Kidney glomerular epithelial cell (primary cell): ENCODE data around the gene B3GNT4.
A peak's percentile ranks its signal among the peaks of the same experiment; 100 is the strongest.
"Not testable (repeated sequence)": the region's sequence is repeated elsewhere in the genome, so short reads cannot be mapped to it uniquely, and the experiment has no call there.

Experiments used
- DNase-seq: peaks from one replicate; lab custom pipeline; 2025; lab: John Stamatoyannopoulos, UW

B3GNT4 gene

DNA sequence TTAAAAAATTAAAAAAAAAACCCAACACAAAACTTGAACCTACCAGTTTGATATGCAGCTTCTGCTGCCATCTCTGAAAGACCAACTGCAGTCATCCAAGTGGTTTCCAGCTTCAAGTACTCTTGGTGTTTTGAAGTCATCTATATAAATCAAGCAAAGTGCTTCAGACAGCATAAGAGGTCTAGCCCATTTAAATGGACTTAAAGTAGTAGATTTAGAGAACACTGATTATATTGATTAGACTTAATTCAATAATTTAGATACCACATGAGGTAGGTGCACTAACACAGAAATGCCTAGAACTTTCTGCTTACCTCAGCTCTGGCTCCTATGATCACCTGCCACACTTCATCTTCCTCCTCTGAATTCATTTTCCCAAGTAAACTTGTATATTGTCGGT is 12.9 kb downstream of the B3GNT4 start:
- DNase-seq, result no peak

DNA sequence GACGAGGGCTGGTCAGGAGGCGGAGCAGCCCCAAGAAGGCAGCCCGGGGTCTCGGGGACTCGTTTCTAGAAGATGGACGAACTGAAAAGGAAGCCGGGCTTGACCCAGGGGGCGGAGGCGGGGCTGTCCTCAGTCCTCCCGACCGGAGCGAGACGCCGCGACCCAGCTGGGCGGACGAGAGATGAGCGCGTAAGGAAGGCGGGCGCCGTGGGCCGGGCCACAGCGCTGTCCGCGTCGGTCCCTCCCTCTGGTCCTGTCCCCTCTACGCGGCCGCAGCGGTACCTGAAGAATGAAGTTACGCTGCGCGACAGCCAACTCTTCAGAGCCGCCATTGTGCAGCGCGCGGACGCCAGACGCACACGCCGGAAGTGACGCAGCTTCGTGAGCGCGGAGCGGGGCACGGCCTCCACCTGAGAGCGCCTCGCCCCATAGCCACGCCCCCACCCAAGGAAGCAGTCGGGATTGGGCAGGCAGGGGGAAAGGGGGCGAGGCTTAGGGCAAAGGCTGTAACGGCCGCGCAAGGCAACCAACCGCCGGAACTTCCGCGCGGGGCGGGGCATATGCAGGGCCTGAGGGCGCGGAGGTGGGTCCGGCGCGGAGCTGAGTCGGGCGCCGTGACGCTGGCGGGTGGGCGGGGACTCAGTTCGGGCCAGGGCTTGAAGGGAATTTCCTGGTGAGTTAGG is 22.3 kb downstream of the B3GNT4 start, which contains the start of gene DIABLO:
Gene DIABLO (minus strand): TSS at position 370 of the 683 bp plus-strand sequence. CDS start 38 bp downstream, at position 332.
- DNase-seq, result peak; percentile 95

DNA sequence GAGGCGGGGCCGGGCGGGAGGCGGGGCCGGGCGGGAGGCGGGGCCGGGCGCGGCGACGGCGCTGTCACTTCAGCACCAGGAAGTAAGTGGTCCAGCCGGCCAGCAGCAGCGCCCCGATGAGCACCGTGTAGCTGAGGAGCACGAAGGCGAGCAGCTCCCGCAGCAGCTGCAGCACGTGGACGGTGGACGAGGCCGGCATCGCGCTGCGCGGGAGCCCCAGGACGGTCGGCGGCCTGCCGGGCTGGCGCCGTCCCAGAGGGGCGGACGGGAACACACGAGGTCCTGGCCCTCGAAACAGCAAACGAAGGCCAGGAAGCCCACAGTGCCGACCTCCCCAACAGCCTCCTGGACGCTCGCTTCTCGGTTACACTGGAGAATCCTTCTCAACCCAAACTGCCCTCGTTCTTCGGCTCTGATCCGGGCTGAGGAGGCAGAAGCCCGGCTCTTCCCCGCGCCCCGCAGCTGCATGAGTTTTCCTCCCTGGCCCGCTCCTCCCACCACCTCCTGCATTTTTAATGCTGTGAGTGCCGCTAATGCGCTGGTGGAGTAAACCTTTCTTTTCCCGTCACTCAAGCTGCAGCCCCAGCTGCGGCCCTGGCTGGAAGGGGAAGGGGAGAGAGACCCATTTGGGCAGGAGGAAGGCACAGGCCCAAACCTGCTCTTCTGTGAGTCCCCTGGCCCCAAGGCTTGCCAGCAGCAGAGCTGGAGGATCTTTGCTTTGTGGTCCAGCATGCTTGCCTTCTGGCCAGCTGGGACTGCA is 23.0 kb downstream of the B3GNT4 start:
- DNase-seq, result no peak

DNA sequence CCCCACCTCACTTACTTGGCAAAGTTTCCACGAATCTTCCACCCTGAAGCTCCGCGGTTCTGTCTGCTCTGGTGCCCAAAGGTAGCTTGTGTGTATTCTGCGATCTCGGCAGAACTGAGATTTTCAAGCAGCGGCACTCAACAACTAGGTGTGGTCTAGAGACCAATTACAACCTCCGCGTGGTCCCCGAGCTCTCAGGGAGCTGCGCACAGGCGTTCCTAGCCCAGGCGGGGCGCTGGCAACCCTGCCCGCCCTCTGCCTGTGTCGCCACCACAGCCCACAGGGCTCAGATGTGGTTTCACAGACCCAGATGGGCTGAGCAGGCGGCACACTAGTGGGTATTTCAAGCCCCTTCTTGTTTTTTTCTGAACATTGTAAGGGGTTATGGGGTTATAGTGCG is 23.8 kb downstream of the B3GNT4 start:
- no peak for DNase-seq

- DNase-seq, result no peak
These were observed 24.6 kb downstream of the B3GNT4 start for GRCh38 chr12:122228092-122228491.

DNA sequence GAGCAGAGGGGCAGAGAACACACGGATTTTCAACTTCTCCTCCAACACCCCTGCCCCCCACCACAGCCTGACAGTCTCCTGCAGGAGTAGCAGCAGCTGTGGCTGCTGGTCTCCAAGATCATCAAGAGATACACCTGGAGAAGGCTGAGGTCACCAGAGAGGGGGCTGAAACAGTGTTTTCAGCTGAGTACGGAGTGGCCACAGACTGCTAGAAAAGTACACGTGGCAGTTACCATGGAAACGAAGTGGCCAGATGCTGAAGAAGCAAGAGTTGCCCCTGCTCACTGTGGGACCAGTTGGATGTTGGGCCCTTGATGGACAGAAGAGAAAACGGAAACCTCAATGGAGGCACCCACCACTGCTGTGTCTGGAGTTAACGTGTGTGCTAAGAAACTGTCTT is 27.3 kb downstream of the B3GNT4 start:
- no peak for DNase-seq

DNA sequence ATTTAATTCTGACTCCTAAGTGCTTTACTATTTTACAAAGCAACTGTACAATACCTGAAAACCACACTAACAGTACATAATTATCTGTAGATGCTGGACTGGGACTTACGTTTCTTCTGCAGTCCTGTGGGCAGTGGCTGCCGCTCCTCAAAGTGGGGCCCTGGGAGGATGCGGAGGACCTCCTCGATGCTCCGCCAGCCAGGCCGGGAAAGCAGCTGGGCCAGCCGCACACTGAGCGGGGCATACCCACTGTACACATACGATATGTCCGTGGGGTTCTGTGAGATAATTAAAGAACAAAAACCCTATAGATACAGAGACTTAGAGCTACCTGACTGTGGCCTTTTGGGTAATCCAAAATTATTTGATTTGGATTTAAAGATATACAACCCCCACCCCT is 29.2 kb downstream of the B3GNT4 start:
- no peak for DNase-seq

GRCh38 chr12:122235741-122236140 is 32.2 kb downstream of the B3GNT4 start:
- no peak for DNase-seq

DNA sequence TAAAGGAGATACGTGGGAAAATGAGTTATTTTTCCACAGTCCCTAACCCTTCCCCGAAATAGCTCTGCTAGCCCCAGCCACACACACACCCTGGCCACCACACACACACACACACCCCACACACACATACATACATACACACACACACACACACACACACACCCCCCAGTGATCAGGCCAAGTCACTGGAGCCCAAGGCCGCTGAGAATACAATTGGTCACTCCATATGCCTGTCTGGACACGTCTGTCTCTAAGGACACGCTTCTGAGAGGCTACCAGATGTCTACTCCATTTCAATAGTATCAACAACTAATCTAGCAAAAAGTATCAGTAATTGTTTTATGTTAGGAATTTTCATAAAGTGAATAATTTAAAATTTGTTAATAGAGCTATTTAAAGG is 35.4 kb downstream of the B3GNT4 start:
- DNase-seq, result no peak

- no peak for DNase-seq
These were observed 40.5 kb downstream of the B3GNT4 start for GRCh38 chr12:122243965-122244364.

GRCh38 chr12:122244565-122245371 is 41.3 kb downstream of the B3GNT4 start:
- no peak for DNase-seq

- DNase-seq, result no peak
These were observed 42.0 kb downstream of the B3GNT4 start for GRCh38 chr12:122245553-122245952.

DNA sequence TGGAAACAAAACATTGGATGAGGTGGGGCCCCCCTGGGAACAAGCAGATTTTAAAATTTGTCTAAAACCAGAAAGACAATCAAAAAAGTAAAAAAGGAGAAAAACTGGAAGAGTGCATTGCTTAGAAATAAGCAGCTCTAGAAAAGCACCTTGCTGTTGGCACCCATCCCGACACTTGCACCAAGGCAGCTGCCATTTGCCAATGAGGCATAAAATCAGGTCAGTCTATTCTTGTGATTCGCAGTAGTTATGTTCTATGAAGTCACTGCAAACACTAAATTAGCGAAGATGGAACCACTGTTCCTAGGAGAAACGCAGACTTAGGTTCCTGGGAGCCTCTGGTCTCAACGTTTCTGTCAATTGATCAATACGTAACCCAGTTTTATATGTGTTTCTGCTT is 46.5 kb downstream of the B3GNT4 start:
- DNase-seq, result no peak

GRCh38 chr12:122250536-122250935 is 47.0 kb downstream of the B3GNT4 start:
- no peak for DNase-seq

DNA sequence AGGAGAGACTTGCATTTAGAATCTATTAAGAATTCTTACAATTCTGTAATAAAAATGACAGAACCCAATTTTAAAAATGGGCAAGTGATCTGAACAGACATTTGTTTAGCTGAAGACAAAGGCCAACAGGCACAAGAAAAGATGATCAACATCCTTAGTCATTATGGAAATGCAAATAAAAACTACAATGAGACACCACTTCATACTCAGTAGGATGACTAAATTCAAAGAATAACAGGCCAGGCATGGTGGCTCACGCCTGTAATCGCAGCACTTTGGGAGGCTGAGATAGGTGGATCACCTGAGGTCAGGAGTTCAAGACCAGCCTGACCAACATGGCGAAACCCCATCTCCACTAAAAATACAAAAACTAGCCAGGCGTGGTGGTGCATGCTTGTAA is 55.0 kb downstream of the B3GNT4 start:
- DNase-seq, result not testable (repeated sequence)
